Measurements from ENCODE around the gene SS18. TPM values are rescaled to one million over a fixed set of nuclear protein-coding genes. Genes with fewer than 3 reads are reported as not detected.
A peak's percentile ranks its signal among the peaks of the same experiment; 100 is the strongest.

The SS18 gene
- total and polyA plus RNA-seq, 4 donors, result 16.3 to 74.7 (median 34.5) TPM

DNA sequence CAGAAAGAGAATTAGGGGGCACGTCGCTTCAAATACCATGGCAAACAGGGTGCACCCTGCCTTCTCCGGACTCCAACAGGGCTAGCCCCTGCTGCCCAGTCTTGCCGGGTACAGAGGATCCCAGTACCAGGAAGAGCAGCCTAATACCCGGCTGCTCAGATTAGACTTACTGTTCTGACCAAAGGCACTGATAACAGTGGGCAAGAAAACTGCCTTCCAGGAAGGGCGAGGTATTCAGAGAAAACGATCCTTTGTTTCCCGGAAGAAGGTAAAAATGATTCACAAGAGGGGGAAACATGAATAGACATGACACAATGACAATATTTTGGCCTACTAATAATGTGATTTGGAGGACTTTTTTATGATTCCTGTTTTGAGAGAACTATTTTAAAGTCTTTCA lies 99.9 kb downstream of the SS18 start (continued):
- TF ChIP-seq, protein P1, sequence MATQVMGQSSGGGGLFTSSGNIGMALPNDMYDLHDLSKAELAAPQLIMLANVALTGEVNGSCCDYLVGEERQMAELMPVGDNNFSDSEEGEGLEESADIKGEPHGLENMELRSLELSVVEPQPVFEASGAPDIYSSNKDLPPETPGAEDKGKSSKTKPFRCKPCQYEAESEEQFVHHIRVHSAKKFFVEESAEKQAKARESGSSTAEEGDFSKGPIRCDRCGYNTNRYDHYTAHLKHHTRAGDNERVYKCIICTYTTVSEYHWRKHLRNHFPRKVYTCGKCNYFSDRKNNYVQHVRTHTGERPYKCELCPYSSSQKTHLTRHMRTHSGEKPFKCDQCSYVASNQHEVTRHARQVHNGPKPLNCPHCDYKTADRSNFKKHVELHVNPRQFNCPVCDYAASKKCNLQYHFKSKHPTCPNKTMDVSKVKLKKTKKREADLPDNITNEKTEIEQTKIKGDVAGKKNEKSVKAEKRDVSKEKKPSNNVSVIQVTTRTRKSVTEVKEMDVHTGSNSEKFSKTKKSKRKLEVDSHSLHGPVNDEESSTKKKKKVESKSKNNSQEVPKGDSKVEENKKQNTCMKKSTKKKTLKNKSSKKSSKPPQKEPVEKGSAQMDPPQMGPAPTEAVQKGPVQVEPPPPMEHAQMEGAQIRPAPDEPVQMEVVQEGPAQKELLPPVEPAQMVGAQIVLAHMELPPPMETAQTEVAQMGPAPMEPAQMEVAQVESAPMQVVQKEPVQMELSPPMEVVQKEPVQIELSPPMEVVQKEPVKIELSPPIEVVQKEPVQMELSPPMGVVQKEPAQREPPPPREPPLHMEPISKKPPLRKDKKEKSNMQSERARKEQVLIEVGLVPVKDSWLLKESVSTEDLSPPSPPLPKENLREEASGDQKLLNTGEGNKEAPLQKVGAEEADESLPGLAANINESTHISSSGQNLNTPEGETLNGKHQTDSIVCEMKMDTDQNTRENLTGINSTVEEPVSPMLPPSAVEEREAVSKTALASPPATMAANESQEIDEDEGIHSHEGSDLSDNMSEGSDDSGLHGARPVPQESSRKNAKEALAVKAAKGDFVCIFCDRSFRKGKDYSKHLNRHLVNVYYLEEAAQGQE (IDR thresholded peaks at IDR 0.05), result no peak

- no peak overlapping the region for H3K9ac ChIP-seq (ENCODE audit: low read depth in 1 of 2, low read length in 2 of 2)
- no peaks in the 10 kb centered on the region for H3K4me1 ChIP-seq (ENCODE audit: control insufficient read depth in 4 of 4, insufficient read depth in 4 of 4, low read length in 3 of 4)
- H3K36me3 ChIP-seq (ENCODE audit: control insufficient read depth in 4 of 4, insufficient read depth in 3 of 4, low read depth in 1 of 4, low read length in 3 of 4), result no peaks in the 10 kb centered on the region
- DNase-seq (ENCODE audit: low spot score), result no peak
- TF ChIP-seq FOXA1 (IDR thresholded peaks at IDR 0.05) (no peak), HNF4A (conservative IDR thresholded peaks at IDR 0.05) (peak in 1 of 2 donors; percentile 40)
- no peak overlapping the region for H3K4me3 ChIP-seq (ENCODE audit: low read depth in 1 of 3, low read length in 3 of 3)
- no peaks in the 10 kb centered on the region for H3K9me3 ChIP-seq (ENCODE audit: control insufficient read depth in 4 of 4, low read length in 3 of 4)
- no peak overlapping the region for H3K27ac ChIP-seq (ENCODE audit: low read depth in 1 of 2, low read length in 2 of 2)
- 23% methylated on average over 1 of the region's 1 CpG for WGBS
- no peaks in the 10 kb centered on the region for H3K27me3 ChIP-seq (ENCODE audit: control insufficient read depth in 4 of 4, insufficient read depth in 4 of 4, low read length in 3 of 4)
These were observed 104.6 kb downstream of the SS18 start for GRCh38 chr18:25985707-25986394.

DNA sequence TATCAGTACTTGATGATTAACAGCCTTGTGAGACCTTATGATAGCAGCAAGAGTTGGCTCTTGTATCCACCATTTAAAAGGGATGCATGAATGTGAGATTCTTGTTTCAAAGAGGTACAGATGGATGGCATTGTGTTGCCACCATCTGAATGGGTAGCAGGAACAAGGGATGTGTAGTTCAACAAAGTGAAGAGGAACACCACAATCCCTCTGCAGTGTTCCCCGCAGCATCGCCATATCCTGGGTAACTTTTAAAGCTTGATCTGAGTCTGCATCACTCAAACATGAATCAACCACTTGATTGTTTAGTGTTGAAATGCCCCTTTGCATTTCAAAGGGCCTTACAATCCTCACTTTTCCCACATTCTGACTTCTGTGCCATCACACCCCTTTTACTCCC lies 106.7 kb downstream of the SS18 start:
- H3K9me3 ChIP-seq (ENCODE audit: control insufficient read depth in 4 of 4, low read length in 3 of 4), result no peaks in the 10 kb centered on the region
- H3K4me1 ChIP-seq (ENCODE audit: control insufficient read depth in 4 of 4, insufficient read depth in 4 of 4, low read length in 3 of 4), result no peaks in the 10 kb centered on the region
- DNase-seq (ENCODE audit: low spot score), result no peak
- H3K9ac ChIP-seq (ENCODE audit: low read depth in 1 of 2, low read length in 2 of 2), result no peak overlapping the region
- TF ChIP-seq, protein P2, sequence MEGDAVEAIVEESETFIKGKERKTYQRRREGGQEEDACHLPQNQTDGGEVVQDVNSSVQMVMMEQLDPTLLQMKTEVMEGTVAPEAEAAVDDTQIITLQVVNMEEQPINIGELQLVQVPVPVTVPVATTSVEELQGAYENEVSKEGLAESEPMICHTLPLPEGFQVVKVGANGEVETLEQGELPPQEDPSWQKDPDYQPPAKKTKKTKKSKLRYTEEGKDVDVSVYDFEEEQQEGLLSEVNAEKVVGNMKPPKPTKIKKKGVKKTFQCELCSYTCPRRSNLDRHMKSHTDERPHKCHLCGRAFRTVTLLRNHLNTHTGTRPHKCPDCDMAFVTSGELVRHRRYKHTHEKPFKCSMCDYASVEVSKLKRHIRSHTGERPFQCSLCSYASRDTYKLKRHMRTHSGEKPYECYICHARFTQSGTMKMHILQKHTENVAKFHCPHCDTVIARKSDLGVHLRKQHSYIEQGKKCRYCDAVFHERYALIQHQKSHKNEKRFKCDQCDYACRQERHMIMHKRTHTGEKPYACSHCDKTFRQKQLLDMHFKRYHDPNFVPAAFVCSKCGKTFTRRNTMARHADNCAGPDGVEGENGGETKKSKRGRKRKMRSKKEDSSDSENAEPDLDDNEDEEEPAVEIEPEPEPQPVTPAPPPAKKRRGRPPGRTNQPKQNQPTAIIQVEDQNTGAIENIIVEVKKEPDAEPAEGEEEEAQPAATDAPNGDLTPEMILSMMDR (IDR thresholded peaks at IDR 0.05; ENCODE audit: low read depth, low read length, missing input control), result no peak
- TF ChIP-seq, protein P1 (IDR thresholded peaks at IDR 0.05), result no peak
- no peak for TF ChIP-seq YY1 (IDR thresholded peaks at IDR 0.05)
- TF ChIP-seq FOXA1 (IDR thresholded peaks at IDR 0.05), result no peak
- no peaks in the 10 kb centered on the region for H3K36me3 ChIP-seq (ENCODE audit: control insufficient read depth in 4 of 4, insufficient read depth in 3 of 4, low read depth in 1 of 4, low read length in 3 of 4)
- H3K27me3 ChIP-seq (ENCODE audit: control insufficient read depth in 4 of 4, insufficient read depth in 4 of 4, low read length in 3 of 4), result no peaks in the 10 kb centered on the region
- H3K4me3 ChIP-seq (ENCODE audit: low read depth in 1 of 3, low read length in 3 of 3), result no peak overlapping the region
- H3K27ac ChIP-seq (ENCODE audit: low read depth in 1 of 2, low read length in 2 of 2), result no peak overlapping the region
- 97% methylated on average over 2 of the region's 2 CpGs for WGBS
